ENCODE results near the gene SPTLC3.

GRCh38 chr20:13059398-13060136 is 50.8 kb downstream of the SPTLC3 start:
- 0 out of 4 replicates have a peak, but pooled peaks of 1 of the 2 experiments have one; percentile 13 for TF ChIP-seq CTCF (conservative IDR thresholded peaks at IDR 0.05; ENCODE audit: low read depth in 2 of 2)
- TF ChIP-seq POLR2AphosphoS5 (IDR thresholded peaks at IDR 0.05; ENCODE audit: low read depth) = peak; percentile 42
- no peak for TF ChIP-seq EZH2 (IDR thresholded peaks at IDR 0.05; ENCODE audit: low read depth, unreplicated experiment)
